Type B pancreatic cell (in vitro differentiated cells): ENCODE measurements around the gene TNN. TPM values are rescaled to one million over a fixed set of nuclear protein-coding genes. Genes with fewer than 3 reads are reported as not detected.

ENCODE experiments used
- DNase-seq: peaks from one replicate; pipeline ENCODE4 v3.0.0; 2021; ENCODE audit warnings: mixed read lengths; ENCODE audit not compliant: unreplicated experiment; ENCODE audit errors: extremely low spot score
- H3K27ac Mint-ChIP-seq: 2 replicates; pipeline ENCODE4 v1.8.0; 2021; ENCODE audit warnings: mild to moderate bottlenecking, mixed read lengths
- H3K27me3 Mint-ChIP-seq: 2 replicates; pipeline ENCODE4 v1.8.0; 2021; ENCODE audit warnings: mixed read lengths
- H3K36me3 Mint-ChIP-seq: 2 replicates; pipeline ENCODE4 v1.8.0; 2021; ENCODE audit warnings: mixed read lengths
- H3K4me1 Mint-ChIP-seq: one replicate; pipeline ENCODE4 v1.8.0; 2021; ENCODE audit warnings: mixed read lengths; ENCODE audit not compliant: unreplicated experiment
- H3K4me3 Mint-ChIP-seq: 2 replicates; pipeline ENCODE4 v1.8.0; 2021; ENCODE audit warnings: mild to moderate bottlenecking, mixed read lengths
- H3K9me3 Mint-ChIP-seq: 2 replicates; pipeline ENCODE4 v1.8.0; 2021; ENCODE audit warnings: mixed read lengths
- total RNA-seq: library from RNA; stranded (reverse); gene quantifications from 2 replicates; pipeline ENCODE4 v1.2.1, GENCODE V29; 2021; ENCODE audit warnings: low replicate concordance
- TF ChIP-seq, protein P1 (sequence below): fragments of 200-600 bp; sonication (generic); conservative IDR thresholded peaks from 2 replicates; pipeline ENCODE4 v1.5.0; 2021; ENCODE audit warnings: antibody characterized with exemption, mild to moderate bottlenecking

TNN gene
- total RNA-seq, 1 donor from 2014 or later = 5.0 TPM

DNA sequence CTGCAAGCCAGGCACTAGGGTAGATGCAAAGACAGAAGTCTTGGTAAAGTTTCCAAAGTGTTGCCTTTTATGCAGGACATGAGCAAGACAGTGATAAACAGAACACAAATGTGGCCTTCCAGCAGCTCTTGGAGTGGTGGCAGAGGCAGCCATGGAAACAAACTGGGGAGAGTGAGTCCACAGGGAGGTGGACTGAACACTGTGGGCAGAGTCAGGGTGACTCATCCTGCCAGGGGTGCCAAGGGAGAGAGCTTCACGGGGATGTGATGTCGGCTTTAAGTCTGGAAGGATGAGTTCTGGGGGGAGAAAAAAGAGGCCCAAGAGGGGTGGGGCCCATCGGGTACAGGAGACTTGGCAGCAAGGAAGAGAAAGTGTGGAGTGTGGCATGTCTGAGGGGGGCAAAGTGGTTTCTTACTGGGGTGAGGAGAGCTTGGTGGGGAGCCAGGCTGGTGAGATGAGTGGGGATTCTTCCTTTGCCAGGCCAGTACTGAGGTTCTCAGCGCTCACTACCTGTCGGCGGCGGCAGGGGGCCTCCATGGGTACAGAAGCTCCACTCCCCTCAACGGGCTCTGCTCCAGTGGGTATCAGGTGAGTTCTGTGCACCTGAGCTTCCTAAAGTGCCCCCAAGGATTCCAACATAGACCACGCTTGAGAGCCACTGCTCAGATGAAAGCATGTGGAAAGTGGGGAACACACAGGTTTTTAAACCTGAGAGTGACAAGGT, 83.1 kb downstream of the TNN start:
- Mint-ChIP-seq H3K27ac (no peak overlapping the region), H3K36me3 (no peaks in the 10 kb centered on the region), H3K4me1 (peaks cover 3% of the 10 kb centered on the region), H3K4me3 (no peak overlapping the region), H3K9me3 (no peaks in the 10 kb centered on the region), H3K27me3 (peaks cover 66% of the 10 kb centered on the region)
- TF ChIP-seq, protein P1, sequence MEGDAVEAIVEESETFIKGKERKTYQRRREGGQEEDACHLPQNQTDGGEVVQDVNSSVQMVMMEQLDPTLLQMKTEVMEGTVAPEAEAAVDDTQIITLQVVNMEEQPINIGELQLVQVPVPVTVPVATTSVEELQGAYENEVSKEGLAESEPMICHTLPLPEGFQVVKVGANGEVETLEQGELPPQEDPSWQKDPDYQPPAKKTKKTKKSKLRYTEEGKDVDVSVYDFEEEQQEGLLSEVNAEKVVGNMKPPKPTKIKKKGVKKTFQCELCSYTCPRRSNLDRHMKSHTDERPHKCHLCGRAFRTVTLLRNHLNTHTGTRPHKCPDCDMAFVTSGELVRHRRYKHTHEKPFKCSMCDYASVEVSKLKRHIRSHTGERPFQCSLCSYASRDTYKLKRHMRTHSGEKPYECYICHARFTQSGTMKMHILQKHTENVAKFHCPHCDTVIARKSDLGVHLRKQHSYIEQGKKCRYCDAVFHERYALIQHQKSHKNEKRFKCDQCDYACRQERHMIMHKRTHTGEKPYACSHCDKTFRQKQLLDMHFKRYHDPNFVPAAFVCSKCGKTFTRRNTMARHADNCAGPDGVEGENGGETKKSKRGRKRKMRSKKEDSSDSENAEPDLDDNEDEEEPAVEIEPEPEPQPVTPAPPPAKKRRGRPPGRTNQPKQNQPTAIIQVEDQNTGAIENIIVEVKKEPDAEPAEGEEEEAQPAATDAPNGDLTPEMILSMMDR = no peak
- no peak for DNase-seq

DNA sequence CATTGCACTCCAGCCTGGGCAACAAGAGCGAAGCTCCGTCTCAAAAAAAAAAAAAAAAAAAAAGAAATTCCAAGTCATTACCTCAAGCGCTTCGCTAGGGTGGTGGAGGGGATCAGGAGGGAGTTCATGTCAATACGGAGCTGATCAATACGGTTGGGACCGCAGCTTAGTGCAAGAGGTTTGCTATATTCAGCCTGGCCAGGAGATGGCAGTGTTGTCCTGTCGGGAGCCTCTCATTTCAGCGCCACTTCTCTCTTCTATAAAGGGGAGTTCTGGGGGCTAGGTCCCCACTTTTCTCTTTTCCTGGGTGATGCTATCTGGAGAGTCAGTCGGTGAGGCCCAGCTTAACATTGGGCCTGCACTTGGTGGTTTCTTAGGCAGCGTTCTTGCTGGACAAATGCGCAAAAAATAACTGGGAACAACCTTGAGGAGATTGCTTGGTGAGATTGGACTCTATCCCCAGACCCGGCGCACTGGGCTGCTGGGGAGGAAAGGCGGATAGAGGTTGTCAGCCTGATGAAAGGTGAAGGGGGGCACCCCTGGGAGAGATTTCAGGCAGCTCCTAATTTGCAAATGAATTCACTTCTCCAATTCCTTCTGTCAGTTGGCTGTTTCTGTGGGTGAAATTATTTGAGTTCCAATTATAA, 84.5 kb downstream of the TNN start:
- TF ChIP-seq, protein P1 = peak; percentile 92
- no peaks in the 10 kb centered on the region for H3K9me3 Mint-ChIP-seq

DNA sequence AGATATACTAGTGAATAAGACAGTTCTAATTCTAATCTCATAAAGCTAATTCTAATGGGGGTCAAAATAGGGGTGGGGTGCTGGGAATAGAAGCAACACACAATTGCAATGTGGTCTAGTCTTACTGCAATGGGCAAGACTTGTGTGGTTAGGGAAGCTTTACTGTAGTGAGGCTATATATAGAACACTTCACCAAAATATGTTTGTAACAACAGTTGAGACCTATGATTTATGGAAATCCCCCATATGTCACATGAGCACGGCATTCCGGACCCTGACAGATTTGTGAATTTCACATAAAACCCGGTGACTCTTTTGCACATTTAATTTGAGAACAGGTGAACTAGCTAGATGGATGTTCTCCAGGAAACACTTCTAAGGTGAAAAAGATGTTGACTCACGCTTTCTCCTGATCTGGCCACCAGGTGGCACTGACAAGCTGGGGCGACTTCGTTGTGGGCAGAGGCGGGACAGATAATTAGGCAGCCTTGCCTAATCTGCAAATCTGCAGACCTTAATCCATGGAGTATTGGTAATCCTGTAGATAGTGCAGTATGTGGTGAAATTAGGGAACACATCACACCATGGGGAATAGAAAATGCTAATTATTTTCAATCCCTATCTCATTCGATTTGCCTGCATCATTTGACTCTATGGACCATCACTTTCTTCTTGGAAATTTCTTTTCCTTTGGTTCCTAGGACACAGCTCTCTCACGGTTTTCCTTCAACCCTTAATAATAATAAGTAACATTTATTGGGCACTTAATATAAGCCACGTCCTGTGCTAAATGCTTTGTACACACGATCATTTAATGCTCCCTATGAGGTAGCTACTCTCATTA, 87.2 kb downstream of the TNN start:
- Mint-ChIP-seq H3K9me3 (no peaks in the 10 kb centered on the region), H3K4me1 (no peaks in the 10 kb centered on the region), H3K27me3 (peaks cover 49% of the 10 kb centered on the region), H3K36me3 (no peaks in the 10 kb centered on the region), H3K27ac (no peak overlapping the region), H3K4me3 (no peak overlapping the region)
- DNase-seq = no peak
- TF ChIP-seq, protein P1 = peak; percentile 90

More for the DNA sequence above, 84.5 kb downstream of the TNN start:
- DNase-seq = no peak
- Mint-ChIP-seq H3K4me3 (no peak overlapping the region), H3K27me3 (peaks cover 62% of the 10 kb centered on the region), H3K36me3 (no peaks in the 10 kb centered on the region), H3K27ac (no peak overlapping the region), H3K4me1 (no peaks in the 10 kb centered on the region)

DNA sequence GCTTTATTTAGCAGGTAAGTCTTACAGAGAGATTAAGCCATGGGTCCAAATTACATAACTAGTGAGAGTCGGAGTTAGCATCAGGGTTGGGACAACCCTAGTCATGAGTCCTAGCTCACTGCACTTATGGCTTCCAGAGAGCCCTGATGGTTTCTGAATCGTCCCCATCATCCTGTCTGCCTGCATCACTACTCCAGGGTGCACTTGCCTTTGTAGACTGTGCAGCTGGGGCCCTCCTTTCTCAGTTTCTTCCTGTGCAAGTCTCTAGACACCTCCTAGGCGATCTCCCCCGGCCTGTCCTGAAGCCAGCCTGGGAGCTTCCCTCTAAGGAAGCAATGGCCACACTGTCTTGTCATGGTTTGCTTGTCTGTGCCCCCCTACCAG, 87.8 kb downstream of the TNN start:
- Mint-ChIP-seq H3K4me3 (no peak overlapping the region), H3K4me1 (no peaks in the 10 kb centered on the region), H3K36me3 (no peaks in the 10 kb centered on the region), H3K27ac (no peak overlapping the region), H3K27me3 (peaks cover 45% of the 10 kb centered on the region), H3K9me3 (no peaks in the 10 kb centered on the region)
- TF ChIP-seq, protein P1 = no peak
- no peak for DNase-seq

DNA sequence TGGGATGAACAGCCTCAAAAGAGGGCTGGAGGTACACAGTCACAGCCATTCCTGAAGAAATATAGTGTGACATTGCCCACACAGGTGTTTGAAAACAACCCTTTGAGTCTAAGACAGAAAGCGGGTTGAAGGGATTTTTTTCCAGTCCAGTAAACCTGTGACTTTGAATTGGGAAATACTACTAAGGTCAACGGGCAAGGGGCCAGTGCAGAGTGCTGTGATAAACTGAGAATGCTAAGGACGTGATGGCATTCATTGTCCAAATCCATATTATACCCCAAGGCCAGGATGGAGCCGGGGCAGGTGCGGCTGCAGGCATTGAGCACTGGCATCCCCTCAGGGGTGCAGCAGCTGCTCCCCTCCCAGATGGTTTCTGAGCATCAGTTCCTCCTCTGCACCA, 88.3 kb downstream of the TNN start:
- Mint-ChIP-seq H3K27me3 (peaks cover 40% of the 10 kb centered on the region), H3K27ac (no peak overlapping the region), H3K4me1 (no peaks in the 10 kb centered on the region), H3K9me3 (no peaks in the 10 kb centered on the region), H3K36me3 (no peaks in the 10 kb centered on the region), H3K4me3 (no peak overlapping the region)
- TF ChIP-seq, protein P1 = no peak
- no peak for DNase-seq
